Transverse colon (tissue), 4 donors: ENCODE measurements around the gene UAP1L1. TPM values are rescaled to one million over a fixed set of nuclear protein-coding genes. Genes with fewer than 3 reads are reported as not detected.

Experiments used
- DNase-seq: peaks from one replicate; pipeline ENCODE4 v3.0.0-alpha.2; 2019
- H3K27ac ChIP-seq, 4 donors: fragments of 200-600 bp; sonication (generic); 2 replicates each; pipeline ENCODE4 v1.5.1; 2016 to 2018; ENCODE audit warnings: inconsistent platforms in 4 of 4
- H3K27me3 ChIP-seq: fragments of 200-600 bp; sonication (generic); 2 replicates; pipeline ENCODE4 v1.5.1; 2017; ENCODE audit warnings: inconsistent platforms
- H3K36me3 ChIP-seq, 4 donors: fragments of 200-600 bp; sonication (generic); 2 replicates each; pipeline ENCODE4 v1.5.1; 2017 to 2019; ENCODE audit warnings: inconsistent platforms in 4 of 4
- H3K4me1 ChIP-seq, 4 donors: fragments of 200-600 bp; sonication (generic); 2 replicates each; pipeline ENCODE4 v1.5.1; 2017 to 2020; ENCODE audit warnings: inconsistent platforms in 4 of 4
- H3K4me3 ChIP-seq, 4 donors: fragments of 200-600 bp; sonication (generic); 1 replicate in 1 of 4; 2 replicates in 3 of 4; pipeline versions ENCODE4 v1.5.1 to v1.6.1; 2017 to 2019; ENCODE audit warnings: inconsistent platforms in 4 of 4
- H3K9me3 ChIP-seq, 2 donors: fragments of 200-600 bp; sonication (generic); 2 replicates each; pipeline ENCODE4 v1.5.1; 2017 to 2019; ENCODE audit warnings: inconsistent platforms in 2 of 2
- EP300 ChIP-seq: sonication (generic); formaldehyde crosslinking; IDR thresholded peaks from one replicate; pipeline ENCODE4 v1.6.1; 2017; ENCODE audit warnings: antibody characterized with exemption, low read depth
- POLR2A ChIP-seq: fragments of 450-650 bp; IDR thresholded peaks from one replicate; pipeline ENCODE4 v1.6.1; 2016; ENCODE audit warnings: antibody characterized with exemption, mild to moderate bottlenecking, moderate library complexity
- POLR2AphosphoS5 ChIP-seq, 3 donors: sonication (generic); formaldehyde crosslinking; IDR thresholded peaks; one replicate each; pipeline ENCODE4 v1.6.1; 2016; ENCODE audit warnings: antibody characterized with exemption in 3 of 3
- WGBS, 2 donors: methylation state at CpG; one replicate each; pipeline ENCODE4 v1.1.5; 2018; ENCODE audit warnings: low coverage in 1 of 2; 5-methylcytosine and 5-hydroxymethylcytosine counted together
- in situ Hi-C, 4 donors: fragments of 200-750 bp; cut with MboI; loops; one replicate each; pipeline versions ENCODE4 v1.15.0 to v1.15.1; 2017; ENCODE audit warnings: low sequenced_read_pairs in 3 of 4, low pct_ligation_motif_present in 1 of 4, low pct_unique_long_range_greater_than_20kb in 1 of 4
- intact Hi-C: fragments of 100-400 bp; cut with DNase I; formaldehyde crosslinking; loops from one replicate; pipeline ENCODE4 v1.15.1; 2023; ENCODE audit warnings: low total_unique reads
- total RNA-seq, 4 donors: library from RNA; depleted of rRNA; stranded (reverse); fragments of >200 nt; gene quantifications; one replicate each; pipeline ENCODE4 v1.1.0, GENCODE V29; 2016
- TF ChIP-seq, protein P1 (sequence below), 5 experiments: fragments of 200-600 bp in 3 of 5; fragments of 450-650 bp in 2 of 5; sonication (generic) in 3 of 5; IDR thresholded peaks; 1 replicate in 2 of 5; 2 replicates in 3 of 5; pipeline ENCODE4 v1.5.1; 2016 to 2017; ENCODE audit warnings: antibody characterized with exemption in 5 of 5, inconsistent platforms in 3 of 5, mild to moderate bottlenecking in 2 of 5, moderate library complexity in 1 of 5

Gene UAP1L1
- total RNA-seq, 4 donors from 2014 or later: 6.4 to 28.8 (median 11.7) TPM

DNA sequence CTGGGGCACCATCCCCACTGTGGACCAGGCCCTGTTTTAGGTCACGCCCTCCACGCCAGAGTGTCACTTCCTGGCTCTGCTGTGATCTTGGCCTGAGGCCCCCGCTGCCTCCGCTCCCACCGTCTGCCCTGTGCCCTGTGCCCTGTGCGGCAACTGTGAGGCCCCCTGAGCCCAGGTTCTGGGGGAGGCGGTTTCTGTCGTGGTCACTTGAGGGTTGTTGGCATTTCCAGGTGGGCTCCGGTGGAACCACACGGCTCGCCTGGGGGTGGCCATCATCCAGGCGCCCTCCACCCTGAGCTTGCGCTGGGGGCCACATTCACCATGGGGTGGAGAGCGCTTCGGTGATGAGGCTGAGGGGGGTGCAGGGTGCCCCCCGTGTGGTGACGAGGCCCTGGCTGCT lies 30.7 kb downstream of the UAP1L1 start:
- Histone ChIP-seq H3K9me3 (no peaks in the 10 kb centered on the region), H3K27ac (no peak overlapping the region), H3K4me3 (no peak overlapping the region), H3K36me3 (peaks cover 0 to 16% (median 0%) of the 10 kb centered on the region in 4 donors), H3K4me1 (no peaks in the 10 kb centered on the region), H3K27me3 (no peaks in the 10 kb centered on the region)
- WGBS, 2 donors: 95% methylated on average over 15 of the region's 17 CpGs; no CpG with 5 or more reads in 1 of the 2 donors
- intact Hi-C loops: no loop called here
- DNase-seq: no peak
- in situ Hi-C loops: loop anchor here in 1 of 4 donors (25.0 kb wide), 1 partner anchor 104 kb away; the partner anchor contains the start of genes NDOR1, RNF208, TMEM203 and TPRN
- TF ChIP-seq POLR2AphosphoS5 (IDR thresholded peaks at IDR 0.05): no peak
- TF ChIP-seq EP300: no peak
- TF ChIP-seq POLR2A: no peak
- TF ChIP-seq, protein P1, sequence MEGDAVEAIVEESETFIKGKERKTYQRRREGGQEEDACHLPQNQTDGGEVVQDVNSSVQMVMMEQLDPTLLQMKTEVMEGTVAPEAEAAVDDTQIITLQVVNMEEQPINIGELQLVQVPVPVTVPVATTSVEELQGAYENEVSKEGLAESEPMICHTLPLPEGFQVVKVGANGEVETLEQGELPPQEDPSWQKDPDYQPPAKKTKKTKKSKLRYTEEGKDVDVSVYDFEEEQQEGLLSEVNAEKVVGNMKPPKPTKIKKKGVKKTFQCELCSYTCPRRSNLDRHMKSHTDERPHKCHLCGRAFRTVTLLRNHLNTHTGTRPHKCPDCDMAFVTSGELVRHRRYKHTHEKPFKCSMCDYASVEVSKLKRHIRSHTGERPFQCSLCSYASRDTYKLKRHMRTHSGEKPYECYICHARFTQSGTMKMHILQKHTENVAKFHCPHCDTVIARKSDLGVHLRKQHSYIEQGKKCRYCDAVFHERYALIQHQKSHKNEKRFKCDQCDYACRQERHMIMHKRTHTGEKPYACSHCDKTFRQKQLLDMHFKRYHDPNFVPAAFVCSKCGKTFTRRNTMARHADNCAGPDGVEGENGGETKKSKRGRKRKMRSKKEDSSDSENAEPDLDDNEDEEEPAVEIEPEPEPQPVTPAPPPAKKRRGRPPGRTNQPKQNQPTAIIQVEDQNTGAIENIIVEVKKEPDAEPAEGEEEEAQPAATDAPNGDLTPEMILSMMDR (IDR thresholded peaks at IDR 0.05): no peak

DNA sequence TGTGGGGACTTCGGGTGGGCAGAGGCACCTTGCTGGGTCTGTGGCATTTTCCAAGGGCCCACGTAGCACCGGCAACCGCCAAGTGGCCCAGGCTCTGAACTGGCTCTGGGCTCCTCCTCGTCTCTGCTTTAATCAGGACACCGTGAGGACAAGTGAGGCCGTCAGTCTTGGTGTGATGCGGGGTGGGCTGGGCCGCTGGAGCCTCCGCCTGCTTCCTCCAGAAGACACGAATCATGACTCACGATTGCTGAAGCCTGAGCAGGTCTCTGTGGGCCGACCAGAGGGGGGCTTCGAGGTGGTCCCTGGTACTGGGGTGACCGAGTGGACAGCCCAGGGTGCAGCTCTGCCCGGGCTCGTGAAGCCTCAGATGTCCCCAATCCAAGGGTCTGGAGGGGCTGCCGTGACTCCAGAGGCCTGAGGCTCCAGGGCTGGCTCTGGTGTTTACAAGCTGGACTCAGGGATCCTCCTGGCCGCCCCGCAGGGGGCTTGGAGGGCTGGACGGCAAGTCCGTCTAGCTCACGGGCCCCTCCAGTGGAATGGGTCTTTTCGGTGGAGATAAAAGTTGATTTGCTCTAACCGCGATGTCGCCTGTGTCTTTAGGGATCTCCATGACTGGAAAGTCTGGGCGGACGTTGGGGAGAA lies 31.4 kb downstream of the UAP1L1 start:
- in situ Hi-C loops (loop anchor here in 1 of 4 donors (25.0 kb wide), 1 partner anchor 104 kb away; the partner anchor contains the start of genes NDOR1, RNF208, TMEM203 and TPRN), intact Hi-C loops (no loop called here)
- H3K36me3 ChIP-seq: peaks cover 0 to 9% (median 0%) of the 10 kb centered on the region in 4 donors
- TF ChIP-seq EP300 (no peak), POLR2AphosphoS5 (IDR thresholded peaks at IDR 0.05) (no peak), POLR2A (no peak)
- TF ChIP-seq, protein P1 (IDR thresholded peaks at IDR 0.05): no peak
- H3K4me1 ChIP-seq: peaks cover 0 to 5% (median 3%) of the 10 kb centered on the region in 4 donors
- H3K27me3 ChIP-seq: no peaks in the 10 kb centered on the region
- H3K27ac ChIP-seq: no peak overlapping the region
- WGBS, 2 donors: 91% methylated on average over 29 of the region's 29 CpGs; no CpG with 5 or more reads in 1 of the 2 donors
- no peak overlapping the region for H3K4me3 ChIP-seq
- DNase-seq: no peak
- H3K9me3 ChIP-seq: no peaks in the 10 kb centered on the region

DNA sequence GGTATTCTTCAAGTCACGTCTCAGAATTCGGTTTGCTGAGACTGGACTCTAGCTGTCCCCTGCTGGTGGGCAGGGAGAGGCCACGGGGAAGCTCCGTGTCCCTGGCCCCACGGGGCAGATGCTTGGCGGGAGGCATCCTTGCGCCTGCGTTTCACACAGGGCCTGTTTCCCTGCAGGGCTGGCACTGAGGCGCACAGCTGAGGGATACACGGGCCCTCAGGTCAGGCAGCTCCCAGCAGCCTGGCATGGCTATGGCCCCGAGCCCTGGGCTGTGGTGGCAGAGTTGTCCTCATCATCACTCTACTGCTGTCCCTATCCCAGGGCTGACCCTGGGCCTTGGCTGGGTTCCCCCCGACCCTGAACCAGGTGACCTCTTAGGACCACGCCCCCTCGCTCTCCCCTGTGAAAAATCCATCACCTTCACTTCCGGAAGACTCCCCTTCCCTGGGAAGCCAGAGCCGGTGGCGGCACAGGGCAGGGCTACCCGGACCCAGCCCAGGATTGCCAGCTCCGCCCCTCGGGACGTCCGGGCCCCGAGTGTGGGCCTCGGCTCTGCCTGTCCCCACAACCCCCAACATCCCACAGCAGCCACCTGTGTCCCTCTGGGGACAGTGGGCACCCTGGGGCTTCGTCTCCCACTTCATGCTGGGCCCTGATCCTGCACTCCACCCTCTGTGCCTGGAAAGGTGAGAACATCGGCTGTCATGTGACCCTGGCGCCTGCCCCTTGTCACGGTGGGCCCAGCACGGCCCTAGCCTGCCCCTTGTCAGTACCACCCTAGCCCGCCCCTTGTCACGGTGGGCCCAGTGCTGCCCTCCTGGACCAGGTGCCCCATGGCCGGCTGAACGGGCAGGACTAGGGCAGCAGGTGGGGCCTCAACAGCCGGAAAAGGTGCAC lies 32.2 kb downstream of the UAP1L1 start:
- 86% methylated on average over 31 of the region's 34 CpGs; no CpG with 5 or more reads in 1 of the 2 donors for WGBS, 2 donors
- TF ChIP-seq, protein P1 (IDR thresholded peaks at IDR 0.05): no peak
- TF ChIP-seq POLR2AphosphoS5 (IDR thresholded peaks at IDR 0.05) (no peak), EP300 (no peak), POLR2A (no peak)
- no peaks in the 10 kb centered on the region for H3K27me3 ChIP-seq
- no peak for DNase-seq
- H3K4me3 ChIP-seq: no peak overlapping the region
- H3K4me1 ChIP-seq: peaks cover 0 to 9% (median 4%) of the 10 kb centered on the region in 4 donors
- intact Hi-C loops: no loop called here
- H3K9me3 ChIP-seq: no peaks in the 10 kb centered on the region
- no peak overlapping the region for H3K27ac ChIP-seq
- peaks cover 0 to 5% (median 0%) of the 10 kb centered on the region in 4 donors for H3K36me3 ChIP-seq
- in situ Hi-C loops: loop anchor here in 1 of 4 donors (25.0 kb wide), 1 partner anchor 103 kb away; the partner anchor contains the start of genes NDOR1, RNF208, TMEM203 and TPRN
